Measurements from ENCODE around the gene CFAP92.

The CFAP92 gene

DNA sequence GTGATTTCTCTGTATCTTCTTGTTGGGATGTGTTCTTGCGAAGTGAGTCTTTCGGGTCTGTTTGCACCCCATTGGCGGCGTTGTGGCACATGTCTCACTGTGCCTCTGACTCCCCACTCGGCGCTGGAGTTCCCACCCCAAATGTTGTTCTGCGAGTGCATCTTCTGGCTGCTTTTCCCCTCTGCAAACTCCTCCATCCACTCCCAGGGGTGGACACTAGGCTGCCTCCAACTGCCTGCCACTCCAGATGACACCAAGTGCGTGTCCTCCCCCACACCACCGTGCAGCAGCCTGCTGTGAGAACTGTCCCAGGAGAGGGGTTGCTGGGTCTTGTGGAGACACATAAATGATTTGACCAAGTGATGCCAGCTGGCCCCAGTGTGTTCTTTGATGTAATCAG lies 24.9 kb upstream of the CFAP92 start:
- Histone ChIP-seq H3K4me1 (ENCODE audit: insufficient read depth, low read length) (peaks cover 8% of the 10 kb centered on the region; the same call in 1 of the 2 replicates), H3K9ac (ENCODE audit: low read depth, low read length) (no peak overlapping the region), H3K36me3 (ENCODE audit: insufficient read depth, low read length) (no peaks in the 10 kb centered on the region), H3K9me3 (ENCODE audit: control insufficient read depth, insufficient read depth, low read length) (no peaks in the 10 kb centered on the region)

DNA sequence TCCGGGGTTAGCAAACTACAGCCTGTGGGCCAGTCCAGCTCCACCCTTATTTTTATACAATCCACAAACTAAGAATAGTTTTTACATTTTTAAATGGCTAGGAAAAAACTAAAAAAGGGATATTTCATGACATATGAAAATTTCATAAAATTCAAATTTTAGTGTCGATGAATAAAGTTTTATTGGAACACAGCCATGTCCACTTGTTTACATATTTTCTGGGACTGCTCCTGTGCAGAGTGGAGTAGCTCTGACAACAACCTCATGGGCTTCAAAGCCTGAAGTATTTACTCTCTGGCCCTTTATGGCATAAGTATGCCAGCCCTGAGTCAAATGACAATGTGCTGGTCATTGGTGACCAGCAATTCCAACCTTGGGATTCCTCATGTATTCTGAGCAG lies 24.4 kb upstream of the CFAP92 start:
- H3K4me1 ChIP-seq (ENCODE audit: insufficient read depth, low read length), result peaks cover 8% of the 10 kb centered on the region; the same call in 1 of the 2 replicates
- H3K9me3 ChIP-seq (ENCODE audit: control insufficient read depth, insufficient read depth, low read length), result no peaks in the 10 kb centered on the region
- H3K36me3 ChIP-seq (ENCODE audit: insufficient read depth, low read length), result no peaks in the 10 kb centered on the region
- H3K9ac ChIP-seq (ENCODE audit: low read depth, low read length), result no peak overlapping the region

DNA sequence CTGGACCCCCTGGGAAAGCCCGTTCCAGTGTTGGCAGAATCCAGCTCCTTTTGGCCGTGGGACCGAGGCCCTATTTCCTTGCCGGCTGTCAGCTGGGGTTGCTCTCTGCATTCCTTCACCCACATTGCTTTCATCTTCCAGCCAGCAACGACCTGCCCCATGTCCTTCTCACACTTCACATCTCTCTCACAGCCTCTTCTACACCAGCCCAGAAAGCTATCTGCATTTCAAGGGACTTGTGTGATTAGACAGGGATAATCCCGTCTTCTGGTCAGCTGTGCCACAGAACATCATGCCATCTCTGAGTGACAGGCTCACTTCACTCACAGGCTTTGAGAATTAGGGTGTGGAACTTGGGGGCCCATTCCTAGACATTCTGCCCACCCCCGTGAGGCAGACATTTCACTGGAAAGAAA lies 23.6 kb upstream of the CFAP92 start:
- no peaks in the 10 kb centered on the region for H3K36me3 ChIP-seq (ENCODE audit: insufficient read depth, low read length)
- no peaks in the 10 kb centered on the region for H3K9me3 ChIP-seq (ENCODE audit: control insufficient read depth, insufficient read depth, low read length)
- H3K9ac ChIP-seq (ENCODE audit: low read depth, low read length), result no peak overlapping the region
- H3K4me1 ChIP-seq (ENCODE audit: insufficient read depth, low read length), result peaks cover 8% of the 10 kb centered on the region; the same call in 1 of the 2 replicates

DNA sequence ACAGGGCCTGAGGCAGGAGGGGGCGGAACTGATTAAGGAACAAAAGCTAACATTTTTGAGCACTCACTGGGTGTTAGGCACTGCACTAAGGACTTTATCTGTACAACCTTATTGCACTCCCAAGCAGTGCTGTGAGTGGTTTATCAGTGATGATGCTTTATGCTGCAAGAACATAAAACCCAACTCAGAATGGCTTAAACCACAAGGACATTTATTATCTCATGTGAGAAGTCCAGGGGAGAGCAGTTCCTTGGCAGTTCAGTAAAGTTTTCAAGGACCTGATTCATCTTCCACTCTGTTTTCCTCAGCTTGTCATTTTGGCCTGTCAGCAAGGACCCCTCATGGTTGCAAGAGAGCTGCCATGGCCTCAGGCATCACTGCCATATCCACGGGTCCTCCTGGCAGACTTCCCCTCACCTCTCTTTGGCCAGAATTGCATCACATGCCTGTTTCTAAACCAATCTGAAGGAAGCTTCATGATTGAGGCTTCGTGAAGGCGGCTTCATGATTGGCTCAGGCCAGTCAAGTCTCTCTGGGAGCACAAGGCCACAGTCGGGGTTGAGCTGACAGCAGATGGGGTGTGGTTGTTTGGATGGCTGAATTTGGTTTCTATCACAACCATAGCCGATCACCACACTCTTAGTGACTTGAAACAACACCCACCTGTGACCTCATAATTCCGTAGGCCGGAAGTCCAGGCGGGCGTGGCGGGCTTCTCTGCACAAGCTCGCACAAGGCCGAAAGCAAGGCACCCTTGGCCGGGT lies 23.0 kb upstream of the CFAP92 start:
- Histone ChIP-seq H3K9me3 (ENCODE audit: control insufficient read depth, insufficient read depth, low read length) (no peaks in the 10 kb centered on the region), H3K36me3 (ENCODE audit: insufficient read depth, low read length) (no peaks in the 10 kb centered on the region), H3K4me1 (ENCODE audit: insufficient read depth, low read length) (peaks cover 8% of the 10 kb centered on the region; the same call in 1 of the 2 replicates), H3K9ac (ENCODE audit: low read depth, low read length) (no peak overlapping the region)

DNA sequence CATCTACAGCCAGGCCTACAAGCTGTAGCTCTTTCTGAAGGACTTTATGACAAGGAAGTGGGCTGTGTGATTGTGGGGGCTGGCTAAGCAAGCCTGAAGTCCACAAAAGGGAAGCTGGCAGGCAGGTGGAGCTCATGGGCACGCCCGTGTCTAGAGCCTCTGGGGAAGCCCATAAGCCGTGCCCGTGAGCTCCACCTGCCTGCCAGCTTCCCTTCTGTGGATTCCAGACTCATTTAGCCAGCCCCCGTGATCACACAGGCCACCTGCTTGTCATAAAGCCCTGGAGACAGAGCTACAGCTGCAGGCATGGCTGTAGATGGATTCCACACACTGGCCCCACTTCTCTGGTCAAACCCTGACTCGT lies 22.5 kb upstream of the CFAP92 start:
- peaks cover 8% of the 10 kb centered on the region; the same call in 1 of the 2 replicates for H3K4me1 ChIP-seq (ENCODE audit: insufficient read depth, low read length)
- H3K9me3 ChIP-seq (ENCODE audit: control insufficient read depth, insufficient read depth, low read length), result no peaks in the 10 kb centered on the region
- no peak overlapping the region for H3K9ac ChIP-seq (ENCODE audit: low read depth, low read length)
- H3K36me3 ChIP-seq (ENCODE audit: insufficient read depth, low read length), result no peaks in the 10 kb centered on the region

DNA sequence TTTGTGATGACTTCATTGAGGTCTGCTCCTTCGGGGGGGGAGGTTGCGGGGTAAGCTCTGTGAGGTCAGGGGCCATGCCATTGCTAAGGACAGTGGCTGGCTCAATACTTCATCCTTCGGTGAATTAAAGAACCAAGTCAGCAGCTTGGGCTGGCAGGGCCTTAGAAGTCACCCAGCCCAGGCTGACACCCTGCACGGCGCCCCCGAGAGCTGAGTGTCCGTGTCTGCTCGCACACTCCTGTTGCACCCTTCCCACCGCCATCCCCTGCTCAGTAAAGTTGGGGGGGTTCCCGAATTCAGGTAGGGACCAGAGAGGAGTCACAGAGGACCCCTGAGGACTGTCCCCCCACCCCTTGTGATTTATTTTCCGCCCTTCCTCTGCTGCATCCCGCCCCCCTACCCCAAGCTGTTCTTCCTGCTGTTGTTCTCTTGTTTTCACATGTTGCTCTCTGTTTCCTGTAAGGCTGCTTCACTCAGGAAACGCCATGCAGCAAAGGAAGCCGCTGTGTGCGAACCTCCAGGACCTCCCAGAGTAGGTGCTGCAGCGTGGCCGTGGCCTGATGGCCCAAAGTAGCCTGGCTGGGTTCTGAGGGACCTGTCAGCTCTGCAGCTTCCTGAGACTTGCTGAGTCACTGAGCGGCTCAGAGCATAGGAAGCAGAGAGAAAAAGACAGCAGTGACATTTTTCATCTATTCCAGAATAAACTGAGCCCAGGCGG lies 21.7 kb upstream of the CFAP92 start:
- no peaks in the 10 kb centered on the region for H3K9me3 ChIP-seq (ENCODE audit: control insufficient read depth, insufficient read depth, low read length)
- H3K4me1 ChIP-seq (ENCODE audit: insufficient read depth, low read length), result peaks cover 8% of the 10 kb centered on the region; the same call in 1 of the 2 replicates
- H3K36me3 ChIP-seq (ENCODE audit: insufficient read depth, low read length), result no peaks in the 10 kb centered on the region
- H3K9ac ChIP-seq (ENCODE audit: low read depth, low read length), result no peak overlapping the region

DNA sequence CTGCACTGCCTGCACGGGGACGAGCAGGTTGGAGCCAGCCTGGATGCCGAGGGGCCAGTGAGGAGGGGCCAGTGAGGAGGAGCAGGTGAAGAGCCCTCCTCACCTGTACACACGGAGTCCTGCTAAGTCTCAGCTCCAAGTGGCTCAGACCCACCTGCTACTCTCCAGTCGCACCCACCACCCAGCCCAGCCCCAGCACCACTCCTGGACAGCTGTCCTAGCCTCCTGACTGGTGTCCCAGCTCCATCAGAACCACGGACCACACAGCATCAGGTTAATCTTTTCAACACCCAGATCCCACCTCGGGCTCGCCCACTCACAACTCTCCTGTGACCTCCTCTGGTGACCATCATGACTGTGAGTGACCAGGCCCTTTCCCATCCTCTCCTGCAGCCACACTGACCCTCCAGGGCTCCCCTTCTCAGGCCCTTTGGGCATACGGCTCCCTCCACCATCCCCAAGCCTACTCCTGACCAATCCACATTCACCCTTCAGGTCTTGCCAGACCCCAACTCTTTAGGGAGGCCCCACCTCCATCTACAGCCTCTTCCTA lies 21.0 kb upstream of the CFAP92 start:
- H3K4me1 ChIP-seq (ENCODE audit: insufficient read depth, low read length), result peaks cover 8% of the 10 kb centered on the region; the same call in 1 of the 2 replicates
- H3K9ac ChIP-seq (ENCODE audit: low read depth, low read length), result no peak overlapping the region
- H3K36me3 ChIP-seq (ENCODE audit: insufficient read depth, low read length), result no peaks in the 10 kb centered on the region
- no peaks in the 10 kb centered on the region for H3K9me3 ChIP-seq (ENCODE audit: control insufficient read depth, insufficient read depth, low read length)

DNA sequence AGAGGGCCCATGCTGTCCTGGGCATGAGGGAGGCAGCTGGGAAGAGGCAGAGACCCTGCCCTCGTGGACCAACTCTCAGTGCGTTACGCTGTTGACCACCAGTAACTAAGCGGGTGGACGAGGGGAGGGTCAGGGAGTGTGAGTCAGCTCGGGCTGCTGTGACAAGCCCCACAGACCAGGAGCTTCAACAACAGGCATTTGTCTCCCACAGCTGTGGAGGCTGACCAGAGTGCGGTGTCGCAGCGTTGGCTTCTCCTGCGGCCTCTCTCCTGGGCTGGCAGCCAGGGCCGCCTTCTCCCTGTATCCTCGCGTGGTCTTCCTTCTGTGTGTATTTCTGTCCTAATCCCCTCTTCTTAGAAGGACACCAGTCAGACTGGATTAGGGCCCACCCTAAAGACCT lies 20.3 kb upstream of the CFAP92 start:
- Histone ChIP-seq H3K36me3 (ENCODE audit: insufficient read depth, low read length) (no peaks in the 10 kb centered on the region), H3K4me1 (ENCODE audit: insufficient read depth, low read length) (peaks cover 8% of the 10 kb centered on the region; the same call in 1 of the 2 replicates), H3K9me3 (ENCODE audit: control insufficient read depth, insufficient read depth, low read length) (no peaks in the 10 kb centered on the region), H3K9ac (ENCODE audit: low read depth, low read length) (no peak overlapping the region)

DNA sequence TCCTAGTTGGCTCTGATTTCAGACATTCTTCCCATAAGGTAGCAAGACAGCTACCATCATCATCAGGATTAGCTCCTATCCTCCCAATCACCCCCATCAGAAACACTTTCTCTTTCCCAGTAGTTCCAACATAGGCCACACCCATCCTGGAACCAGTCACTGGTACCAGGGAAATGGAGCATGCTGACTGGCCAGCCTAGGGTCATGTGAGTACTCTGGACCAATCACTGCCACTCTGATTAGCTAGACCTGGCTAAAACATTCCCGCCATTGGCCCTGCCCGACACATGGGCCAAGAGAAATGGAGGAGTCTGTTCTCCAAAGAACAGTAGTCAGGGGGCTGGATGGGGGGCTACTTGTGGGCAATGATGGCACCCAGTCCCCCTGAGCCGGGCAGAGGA lies 19.6 kb upstream of the CFAP92 start:
- peaks cover 8% of the 10 kb centered on the region; the same call in 1 of the 2 replicates for H3K4me1 ChIP-seq (ENCODE audit: insufficient read depth, low read length)
- H3K36me3 ChIP-seq (ENCODE audit: insufficient read depth, low read length), result no peaks in the 10 kb centered on the region
- no peak overlapping the region for H3K9ac ChIP-seq (ENCODE audit: low read depth, low read length)
- no peaks in the 10 kb centered on the region for H3K9me3 ChIP-seq (ENCODE audit: control insufficient read depth, insufficient read depth, low read length)

DNA sequence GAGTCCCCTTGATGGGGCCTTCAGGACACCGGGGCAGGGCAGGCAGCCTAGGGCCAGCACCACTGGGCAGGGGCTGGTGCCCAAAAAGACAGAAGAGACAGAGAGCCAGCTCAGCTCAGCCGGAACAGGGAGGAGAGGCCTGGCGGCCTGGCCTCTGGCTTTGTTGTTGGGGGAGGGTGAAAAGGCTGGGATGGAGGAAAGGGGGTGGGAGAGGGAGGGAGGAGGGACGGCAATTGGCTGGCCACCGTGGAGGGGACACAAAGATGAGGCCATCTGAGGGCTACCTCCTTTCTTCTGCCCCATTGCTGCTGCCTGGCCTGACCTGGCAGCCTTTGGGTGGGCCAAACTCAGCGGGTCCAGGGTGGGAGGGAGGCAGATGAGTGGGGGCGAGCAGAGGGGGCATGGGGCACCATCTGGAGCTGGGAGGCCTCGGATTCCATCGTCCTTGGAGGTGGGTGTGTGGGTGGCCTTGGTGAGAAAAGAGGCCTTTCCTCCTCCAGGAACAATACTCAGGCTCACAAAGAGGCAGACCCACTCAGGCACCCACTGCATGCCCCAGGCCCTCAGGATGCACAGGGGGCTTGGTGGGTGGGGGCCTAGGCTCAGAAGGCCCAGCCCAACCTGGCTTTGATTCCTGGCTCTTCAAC lies 16.6 kb upstream of the CFAP92 start:
- H3K36me3 ChIP-seq (ENCODE audit: insufficient read depth, low read length), result no peaks in the 10 kb centered on the region

DNA sequence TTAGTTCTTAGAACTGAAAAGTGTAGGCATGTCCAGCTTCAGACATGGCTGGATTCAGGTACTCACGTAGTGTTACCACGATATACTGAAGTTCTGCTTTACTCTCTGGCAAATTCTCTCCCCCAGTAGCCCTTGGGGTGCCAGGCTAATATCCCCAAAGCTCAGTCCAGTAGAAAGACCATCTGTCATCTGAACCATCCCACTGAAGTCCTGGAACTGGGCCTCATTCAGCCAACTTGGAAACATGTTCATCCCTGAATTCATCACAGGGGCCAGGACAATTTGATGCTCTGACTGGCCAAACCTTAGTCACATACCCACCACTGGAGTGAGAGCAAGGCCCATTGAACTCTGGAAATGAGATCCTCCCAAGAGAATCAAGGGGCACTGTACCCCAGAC lies 15.4 kb upstream of the CFAP92 start:
- no peaks in the 10 kb centered on the region for H3K36me3 ChIP-seq (ENCODE audit: insufficient read depth, low read length)
- no peaks in the 10 kb centered on the region for H3K9me3 ChIP-seq (ENCODE audit: control insufficient read depth, insufficient read depth, low read length)

More for the DNA sequence above, 16.6 kb upstream of the CFAP92 start:
- no peaks in the 10 kb centered on the region for H3K9me3 ChIP-seq (ENCODE audit: control insufficient read depth, insufficient read depth, low read length)
- no peak overlapping the region for H3K9ac ChIP-seq (ENCODE audit: low read depth, low read length)
- no peaks in the 10 kb centered on the region for H3K4me1 ChIP-seq (ENCODE audit: insufficient read depth, low read length)

DNA sequence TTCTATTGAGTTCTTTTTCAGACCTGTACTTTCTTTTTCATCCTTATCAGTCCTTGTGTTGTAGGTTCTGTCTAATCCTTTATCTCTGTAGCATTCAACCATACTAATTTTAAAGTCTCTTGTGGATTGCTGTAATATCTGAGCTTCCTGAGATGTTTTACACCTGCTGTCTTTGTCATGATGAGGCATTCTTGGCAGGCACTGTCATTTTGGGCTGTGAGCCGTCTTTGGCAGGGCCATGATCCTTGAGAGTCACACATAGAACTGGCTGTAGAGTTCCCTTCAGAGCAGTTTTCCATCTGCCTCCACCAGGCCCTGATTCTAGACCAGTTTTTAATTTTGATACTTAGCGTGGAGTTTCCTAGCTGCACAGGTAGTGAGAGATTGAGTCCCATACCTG lies 13.9 kb upstream of the CFAP92 start:
- Histone ChIP-seq H3K9me3 (ENCODE audit: control insufficient read depth, insufficient read depth, low read length) (no peaks in the 10 kb centered on the region), H3K36me3 (ENCODE audit: insufficient read depth, low read length) (no peaks in the 10 kb centered on the region), H3K9ac (ENCODE audit: low read depth, low read length) (no peak overlapping the region), H3K4me1 (ENCODE audit: insufficient read depth, low read length) (no peaks in the 10 kb centered on the region)

More for the DNA sequence above, 15.4 kb upstream of the CFAP92 start:
- Histone ChIP-seq H3K9ac (ENCODE audit: low read depth, low read length) (no peak overlapping the region), H3K4me1 (ENCODE audit: insufficient read depth, low read length) (no peaks in the 10 kb centered on the region)

DNA sequence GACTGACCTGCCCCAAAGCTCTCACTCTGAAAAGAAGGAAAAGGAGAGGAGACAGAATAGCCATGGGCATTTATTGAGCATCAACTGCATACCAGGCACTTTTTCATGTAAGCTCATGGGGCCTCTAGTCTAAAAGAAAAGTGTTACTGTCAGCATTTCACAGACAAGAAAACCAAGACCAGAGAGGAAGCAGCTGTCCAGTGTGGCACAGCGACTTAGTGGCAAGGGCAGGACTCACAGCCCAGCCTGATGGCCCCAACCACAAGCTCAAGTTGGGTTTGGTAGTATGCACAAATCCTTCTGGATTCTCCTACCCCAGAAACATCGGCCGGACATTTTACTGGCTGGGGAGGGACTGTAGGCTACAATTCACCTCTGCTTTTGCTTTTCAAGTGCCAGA lies 13.0 kb upstream of the CFAP92 start:
- Histone ChIP-seq H3K9ac (ENCODE audit: low read depth, low read length) (no peak overlapping the region), H3K36me3 (ENCODE audit: insufficient read depth, low read length) (no peaks in the 10 kb centered on the region), H3K9me3 (ENCODE audit: control insufficient read depth, insufficient read depth, low read length) (no peaks in the 10 kb centered on the region; the same call in 1 of the 2 replicates), H3K4me1 (ENCODE audit: insufficient read depth, low read length) (no peaks in the 10 kb centered on the region)

DNA sequence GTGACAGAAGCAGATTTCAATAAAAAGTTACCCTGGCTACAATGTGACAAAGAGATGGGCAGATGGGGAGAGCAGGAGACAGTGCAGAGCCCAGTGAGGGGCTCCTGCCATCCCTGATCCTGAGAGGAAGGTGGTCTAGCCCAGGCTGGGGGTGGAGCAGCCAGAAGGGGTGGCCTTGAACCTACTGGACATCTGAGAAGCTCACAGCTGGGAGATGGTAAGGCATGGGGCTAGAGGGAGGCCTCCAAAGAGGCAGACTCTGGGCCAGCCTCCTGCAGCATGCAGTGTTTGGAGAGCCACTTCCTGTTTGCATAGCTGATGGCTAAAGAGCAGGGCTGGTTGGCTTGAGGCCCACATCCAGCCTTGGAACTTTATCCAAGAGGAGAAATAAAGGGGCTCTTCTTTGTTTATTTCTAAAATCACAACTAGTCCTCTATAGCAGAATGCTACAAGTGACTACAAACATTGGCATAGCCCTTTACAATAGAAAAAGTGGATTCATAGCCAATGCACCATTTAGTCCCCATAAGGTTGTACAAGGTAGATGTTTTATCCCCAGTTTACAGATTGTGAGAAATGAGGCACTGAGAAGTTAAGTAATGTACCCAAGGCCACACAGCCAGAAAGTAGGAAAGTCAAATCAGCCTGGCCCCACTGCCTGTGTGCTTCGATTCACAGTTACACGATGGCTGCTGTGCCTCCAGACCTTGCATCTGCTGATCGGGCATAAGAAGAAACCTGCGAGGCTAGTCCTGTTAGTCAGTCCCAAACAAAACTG lies 11.8 kb upstream of the CFAP92 start:
- H3K4me1 ChIP-seq (ENCODE audit: insufficient read depth, low read length), result no peaks in the 10 kb centered on the region
- H3K36me3 ChIP-seq (ENCODE audit: insufficient read depth, low read length), result no peaks in the 10 kb centered on the region
- H3K9me3 ChIP-seq (ENCODE audit: control insufficient read depth, insufficient read depth, low read length), result no peaks in the 10 kb centered on the region; the same call in 1 of the 2 replicates
- H3K9ac ChIP-seq (ENCODE audit: low read depth, low read length), result no peak overlapping the region

All from ES-I3 (cell line).